Measurements from ENCODE around the gene MRPL55.
A peak's percentile ranks its signal among the peaks of the same experiment; 100 is the strongest.

MRPL55 gene

DNA sequence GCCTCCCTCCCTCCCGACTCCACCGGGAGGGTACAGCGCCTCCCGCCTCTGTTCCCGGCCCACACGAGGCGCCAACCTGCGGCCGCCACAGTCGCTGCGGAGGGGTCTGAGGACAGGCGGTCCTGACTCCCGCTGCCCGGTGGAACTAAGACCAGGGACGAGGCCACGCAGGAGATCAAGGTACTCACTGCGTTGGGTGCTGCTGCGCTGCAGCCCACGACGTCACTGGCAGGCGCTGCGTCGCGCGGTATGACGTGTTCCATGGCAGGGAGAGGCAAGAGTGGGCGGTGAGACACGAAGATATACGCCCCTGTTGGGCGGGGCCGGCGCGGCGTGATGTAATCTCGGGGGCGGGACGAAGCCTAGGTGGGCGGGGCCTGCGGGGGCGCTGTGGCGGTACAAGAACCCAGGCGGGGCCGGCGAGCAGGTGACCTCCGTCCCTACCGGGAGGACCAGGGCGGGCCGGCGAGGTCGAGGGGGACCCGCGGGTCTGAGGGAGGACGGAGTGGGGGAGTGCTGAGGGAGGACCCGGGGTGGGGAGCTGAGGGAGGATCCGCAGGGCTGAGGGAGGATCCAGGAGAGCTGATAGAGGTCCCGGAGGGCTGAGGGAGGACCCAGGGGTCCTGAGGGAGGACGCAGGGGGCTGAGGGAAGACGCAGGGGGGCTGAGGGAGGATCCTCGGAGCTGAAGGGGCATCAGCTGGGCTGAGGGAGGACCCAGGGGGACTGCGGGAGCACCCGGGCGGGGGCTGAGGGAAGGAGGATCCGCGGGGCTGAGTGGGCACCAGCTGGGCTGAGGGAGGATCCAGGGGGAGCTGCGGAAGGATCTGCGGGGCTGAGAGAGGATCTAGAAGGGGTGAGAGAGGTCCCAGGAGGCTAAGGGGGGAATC, at the start of gene MRPL55:
TSS of gene MRPL55 (minus strand) at position 227 of the 889 bp plus-strand sequence. CDS start 1,039 bp downstream, outside the sequence.
- peak; percentile 91 for DNase-seq

DNA sequence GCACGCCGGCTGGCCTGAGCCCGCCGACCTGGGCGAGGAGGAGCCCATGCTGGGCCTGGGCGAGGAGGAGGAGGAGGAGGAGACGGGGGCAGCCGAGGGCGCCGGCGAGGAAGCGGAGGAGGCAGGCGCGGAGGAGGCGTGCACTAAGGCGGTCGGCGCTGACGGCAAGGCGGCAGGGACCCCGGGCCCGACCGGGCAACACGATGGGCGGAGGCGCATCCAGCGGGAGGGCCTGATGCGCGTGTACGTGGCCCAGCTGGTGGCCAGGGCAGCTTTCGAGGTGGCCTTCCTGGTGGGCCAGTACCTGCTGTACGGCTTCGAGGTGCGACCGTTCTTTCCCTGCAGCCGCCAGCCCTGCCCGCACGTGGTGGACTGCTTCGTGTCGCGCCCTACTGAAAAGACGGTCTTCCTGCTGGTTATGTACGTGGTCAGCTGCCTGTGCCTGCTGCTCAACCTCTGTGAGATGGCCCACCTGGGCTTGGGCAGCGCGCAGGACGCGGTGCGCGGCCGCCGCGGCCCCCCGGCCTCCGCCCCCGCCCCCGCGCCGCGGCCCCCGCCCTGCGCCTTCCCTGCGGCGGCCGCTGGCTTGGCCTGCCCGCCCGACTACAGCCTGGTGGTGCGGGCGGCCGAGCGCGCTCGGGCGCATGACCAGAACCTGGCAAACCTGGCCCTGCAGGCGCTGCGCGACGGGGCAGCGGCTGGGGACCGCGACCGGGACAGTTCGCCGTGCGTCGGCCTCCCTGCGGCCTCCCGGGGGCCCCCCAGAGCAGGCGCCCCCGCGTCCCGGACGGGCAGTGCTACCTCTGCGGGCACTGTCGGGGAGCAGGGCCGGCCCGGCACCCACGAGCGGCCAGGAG, 49.3 kb upstream of the MRPL55 start:
- DNase-seq: no peak

DNA sequence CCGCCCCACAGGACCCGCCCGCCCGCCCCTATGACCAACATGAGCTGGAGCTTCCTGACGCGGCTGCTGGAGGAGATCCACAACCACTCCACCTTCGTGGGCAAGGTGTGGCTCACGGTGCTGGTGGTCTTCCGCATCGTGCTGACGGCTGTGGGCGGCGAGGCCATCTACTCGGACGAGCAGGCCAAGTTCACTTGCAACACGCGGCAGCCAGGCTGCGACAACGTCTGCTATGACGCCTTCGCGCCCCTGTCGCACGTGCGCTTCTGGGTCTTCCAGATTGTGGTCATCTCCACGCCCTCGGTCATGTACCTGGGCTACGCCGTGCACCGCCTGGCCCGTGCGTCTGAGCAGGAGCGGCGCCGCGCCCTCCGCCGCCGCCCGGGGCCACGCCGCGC, 48.6 kb upstream of the MRPL55 start:
- no peak for DNase-seq

DNA sequence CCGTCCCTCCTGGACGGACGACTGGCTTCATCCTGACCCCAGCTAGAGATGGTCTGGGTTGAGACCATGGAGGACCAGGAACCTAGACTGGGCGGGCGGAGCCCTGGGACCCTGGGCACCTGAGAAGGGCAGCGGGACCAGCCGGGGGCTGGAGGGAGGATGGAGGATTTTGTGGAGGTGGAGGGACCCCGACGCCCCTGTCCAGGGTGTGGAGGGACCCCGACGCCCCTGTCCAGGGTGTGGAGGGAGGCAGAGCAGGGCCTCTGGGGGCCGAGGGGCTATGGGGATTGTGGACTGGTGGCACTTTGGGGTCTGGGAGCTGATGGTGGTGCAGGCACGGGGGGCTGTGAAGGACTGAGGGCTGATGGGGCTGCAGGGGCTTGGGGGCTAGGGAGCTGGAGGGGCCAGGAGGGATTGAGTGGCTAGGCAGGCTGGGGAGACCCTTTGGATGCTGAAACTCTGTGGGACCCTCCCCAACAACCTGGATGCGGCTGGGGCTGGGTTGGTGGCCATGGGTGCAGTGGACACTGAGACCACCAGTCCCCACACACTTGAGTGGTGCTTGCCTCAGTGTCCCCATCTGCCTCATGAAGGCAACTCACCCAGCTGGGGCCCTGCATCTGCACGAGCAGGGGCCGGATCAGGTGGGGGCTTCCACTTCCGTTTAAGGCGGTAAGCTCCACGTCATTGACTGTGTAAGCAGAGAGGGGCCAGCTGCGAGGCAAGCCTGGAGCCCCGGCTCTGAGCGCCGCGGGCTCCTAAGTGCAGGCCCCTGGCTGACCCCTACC, 48.0 kb upstream of the MRPL55 start:
- DNase-seq: no peak

DNA sequence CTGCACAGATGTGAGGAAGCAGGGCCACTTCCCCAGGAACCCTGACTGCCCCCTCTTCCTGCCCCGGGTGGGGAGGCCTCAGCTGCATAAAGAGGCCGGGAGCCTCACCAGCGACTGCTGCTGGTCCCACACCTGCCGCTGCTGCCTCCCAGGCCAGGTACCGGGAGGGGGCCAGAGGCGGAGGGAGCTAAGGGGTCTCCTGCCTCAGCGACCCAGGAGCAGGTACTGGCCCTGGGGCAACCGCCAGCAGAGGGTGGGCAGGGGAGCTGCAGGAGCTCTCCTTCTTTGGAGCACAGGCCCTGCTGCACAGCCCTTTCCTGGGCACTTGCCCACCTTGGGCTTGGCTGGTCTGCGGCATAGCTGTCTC, 47.4 kb upstream of the MRPL55 start:
- DNase-seq: no peak

DNA sequence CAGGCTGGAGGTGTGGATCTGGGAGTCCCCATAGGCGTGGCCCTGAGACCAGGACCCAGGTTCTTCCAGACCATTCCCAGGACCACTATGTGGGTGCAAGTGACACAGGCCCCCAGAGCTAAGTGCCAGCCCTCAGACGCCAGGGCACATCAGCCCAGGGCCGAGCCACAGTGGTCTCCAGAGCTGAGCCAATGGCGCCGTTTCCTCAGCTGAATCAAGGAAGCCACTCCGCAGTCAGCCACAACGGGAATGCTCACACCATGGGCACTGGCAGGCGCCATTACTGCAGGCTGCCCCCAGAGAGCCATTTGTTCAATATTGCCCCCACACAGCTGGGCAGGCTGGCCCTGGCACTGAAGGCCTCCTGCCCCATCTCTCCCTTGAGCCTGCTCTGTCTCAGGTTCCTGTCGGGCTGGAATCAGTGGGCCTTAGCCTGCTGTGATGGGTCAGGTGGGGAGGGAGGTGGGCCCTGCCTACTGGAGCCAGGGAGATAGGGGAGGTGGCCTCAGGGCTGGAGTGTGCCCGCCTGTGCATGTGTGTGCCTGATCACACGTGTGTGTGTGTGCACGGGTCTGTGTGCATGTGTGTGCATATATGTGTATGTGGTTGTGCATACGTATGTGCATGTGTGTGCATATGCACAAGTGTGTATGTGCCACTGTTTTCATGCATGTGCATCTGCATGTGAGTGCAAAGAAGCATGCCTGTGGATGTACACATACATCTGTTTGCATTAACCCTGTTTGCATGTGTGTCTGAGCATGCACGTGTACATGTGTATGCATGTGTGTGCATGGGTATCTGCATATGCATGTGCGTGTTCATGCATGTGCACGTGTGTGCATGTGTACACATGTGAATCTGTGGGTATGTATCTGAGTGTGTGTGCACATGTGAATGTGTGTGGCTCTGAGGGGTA, 46.8 kb upstream of the MRPL55 start:
- DNase-seq: no peak

DNA sequence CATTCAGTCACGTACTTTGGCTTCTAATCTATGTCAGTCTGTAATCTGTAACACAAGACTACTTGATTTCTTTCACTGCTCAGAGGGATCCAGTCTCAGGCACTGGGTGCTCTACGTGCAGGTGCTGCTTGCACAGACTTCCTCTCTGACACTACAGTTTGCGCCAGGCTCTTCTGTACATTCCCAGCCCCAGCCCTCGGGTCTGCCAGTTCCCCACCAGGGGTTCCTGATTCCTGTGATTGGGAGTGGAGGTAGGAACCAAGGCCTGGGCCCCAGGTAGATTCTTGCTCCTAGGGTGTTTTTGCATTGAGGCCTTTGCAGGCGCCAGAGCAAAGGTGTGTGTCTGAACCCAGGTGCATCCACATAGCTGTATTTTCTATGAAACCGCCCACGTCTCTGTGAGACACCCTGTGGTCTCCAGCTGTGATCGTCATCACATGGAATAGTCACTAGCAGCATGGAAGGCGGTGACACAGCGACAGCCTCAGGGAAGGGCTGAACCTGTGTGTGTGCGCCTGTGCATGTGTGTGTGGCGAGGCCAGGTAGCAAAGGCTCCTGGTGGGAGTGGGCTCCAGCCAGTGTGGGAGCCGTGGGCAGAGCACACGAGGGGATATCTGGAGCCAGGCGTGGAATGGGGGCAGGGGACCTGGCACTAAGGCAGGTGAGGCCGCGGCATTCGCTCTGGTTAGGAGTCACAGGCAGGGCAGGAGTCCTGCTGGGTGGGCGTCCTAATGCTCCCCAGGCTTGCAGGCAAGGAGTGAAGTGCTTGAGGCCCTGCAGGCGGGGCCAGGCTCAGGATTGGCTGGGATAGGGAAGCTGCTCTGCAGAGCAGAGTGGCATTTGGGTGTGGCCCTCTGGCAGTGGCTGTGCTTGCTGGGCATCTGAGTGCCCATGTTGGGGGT, 45.8 kb upstream of the MRPL55 start:
- no peak for DNase-seq

DNA sequence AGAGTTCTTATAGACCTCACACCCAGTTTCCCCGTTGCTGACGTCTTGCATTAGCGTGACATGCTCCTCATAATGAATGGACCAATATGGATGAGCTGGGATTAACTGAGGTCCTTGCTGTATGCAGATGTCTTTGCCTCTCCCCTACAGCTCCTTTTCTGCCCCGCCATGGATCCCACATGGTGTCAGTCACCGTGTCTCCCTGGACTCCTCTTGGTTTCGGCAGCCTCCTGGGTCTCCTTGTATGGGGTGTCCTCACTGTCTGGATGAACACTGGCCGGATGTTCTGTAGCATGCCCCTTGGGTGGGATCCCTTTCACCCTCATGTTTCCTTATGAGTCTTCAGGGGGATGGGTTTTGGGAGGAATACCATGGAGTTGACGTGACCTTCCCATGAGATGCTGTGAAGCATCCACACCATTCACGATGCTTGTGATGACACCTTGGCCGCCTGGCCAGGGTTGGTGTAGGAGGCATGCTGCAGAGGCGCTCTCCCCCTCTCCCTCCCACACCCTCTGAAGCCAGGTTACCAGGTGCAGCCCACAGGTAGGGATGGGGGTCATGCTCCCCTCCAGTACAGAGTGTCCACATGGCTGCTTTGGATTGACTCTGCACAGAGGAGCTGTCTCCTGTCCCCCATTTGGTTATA, 45.0 kb upstream of the MRPL55 start:
- DNase-seq: no peak

DNA sequence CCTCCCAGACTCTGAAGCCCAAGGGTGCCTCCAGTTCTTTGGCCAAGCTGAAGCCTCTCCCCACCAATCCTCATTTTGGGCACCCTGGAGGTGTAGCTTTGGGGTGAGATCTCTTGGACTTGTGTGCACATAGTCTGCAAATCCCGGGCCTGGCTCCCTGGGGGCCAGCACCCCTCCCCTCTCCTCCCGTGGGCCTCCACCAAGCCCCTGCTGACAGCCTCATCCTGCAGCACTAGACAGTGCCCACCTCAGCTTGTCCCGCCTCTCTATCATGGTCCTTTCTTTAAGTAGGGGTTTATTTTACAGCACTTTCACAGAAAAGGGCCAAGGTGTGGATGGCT, 43.8 kb upstream of the MRPL55 start:
- no peak for DNase-seq

DNA sequence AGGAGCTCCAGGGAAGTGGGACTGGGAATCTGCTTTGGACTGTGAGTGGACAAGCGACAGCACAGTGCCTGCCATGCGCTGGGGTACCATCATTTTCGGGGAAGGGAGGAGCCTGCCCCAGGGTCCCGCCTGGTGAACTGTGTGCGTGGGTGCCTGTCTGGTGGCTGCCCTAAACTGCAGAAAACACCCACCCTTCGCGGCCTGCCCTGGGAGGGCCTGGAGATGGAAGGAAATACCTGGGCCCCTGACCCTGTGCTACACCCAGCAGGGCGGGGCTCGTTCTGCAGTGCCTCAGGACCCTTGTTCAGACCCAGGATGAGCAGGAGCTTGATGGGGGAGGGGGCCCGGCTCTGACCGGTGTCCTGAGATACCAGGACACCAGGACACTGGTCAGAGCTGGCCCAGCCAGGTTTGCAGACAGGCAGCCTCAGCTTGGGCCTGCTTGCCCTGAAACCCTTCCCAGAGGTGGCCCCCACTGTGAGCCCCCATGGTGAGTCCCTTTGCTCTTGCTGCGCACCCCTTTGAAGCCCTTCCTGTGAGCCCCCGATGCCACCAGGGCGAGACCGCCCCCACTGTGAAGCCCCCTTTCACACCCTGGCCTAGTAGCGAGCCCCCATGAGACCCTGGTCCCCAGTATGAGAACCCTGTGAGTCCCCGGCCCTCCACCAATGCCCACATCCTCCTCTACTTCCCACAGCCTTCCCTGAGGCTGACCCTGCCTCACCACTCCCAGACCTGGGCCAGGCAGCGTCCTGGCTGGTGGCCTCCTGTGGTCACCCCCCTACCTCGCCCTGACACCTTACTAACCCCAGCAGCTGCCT, 43.2 kb upstream of the MRPL55 start:
- DNase-seq: no peak

DNA sequence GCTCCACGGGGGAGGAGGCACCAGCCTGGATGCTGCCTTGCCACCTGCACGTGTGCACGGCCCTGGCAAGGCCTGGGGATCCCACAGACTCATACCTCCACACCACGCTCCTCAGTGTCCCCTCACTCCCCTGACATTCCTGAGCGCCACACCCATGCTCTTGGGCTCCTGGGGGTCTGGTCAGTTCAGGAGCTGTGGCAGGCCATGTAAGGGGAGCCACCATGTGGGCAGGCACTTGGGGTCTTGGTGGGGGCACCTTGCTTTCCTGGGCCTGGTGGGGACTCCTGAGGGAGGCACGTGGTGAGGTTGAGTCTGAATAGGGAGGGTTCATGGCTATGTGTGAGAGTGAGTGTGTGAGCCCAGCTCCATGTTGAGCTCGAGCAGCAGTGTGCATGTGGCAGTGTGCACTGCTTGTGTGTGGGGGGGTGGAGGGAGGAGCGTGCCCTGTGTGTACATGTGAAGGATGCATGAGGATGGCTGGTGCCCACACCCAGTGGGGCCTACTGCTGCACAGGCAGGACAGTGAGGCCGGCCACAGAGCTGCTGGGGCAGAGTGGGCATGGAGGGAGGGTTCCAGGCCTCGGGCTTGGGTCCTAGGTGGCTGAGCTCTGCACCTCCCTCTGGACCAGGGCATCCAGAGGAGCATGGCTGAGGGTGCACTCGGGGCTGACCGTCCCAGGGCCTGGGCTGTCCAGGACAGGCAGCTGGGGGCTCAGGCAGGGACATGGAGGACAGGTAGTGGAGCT, 42.3 kb upstream of the MRPL55 start:
- no peak for DNase-seq

DNA sequence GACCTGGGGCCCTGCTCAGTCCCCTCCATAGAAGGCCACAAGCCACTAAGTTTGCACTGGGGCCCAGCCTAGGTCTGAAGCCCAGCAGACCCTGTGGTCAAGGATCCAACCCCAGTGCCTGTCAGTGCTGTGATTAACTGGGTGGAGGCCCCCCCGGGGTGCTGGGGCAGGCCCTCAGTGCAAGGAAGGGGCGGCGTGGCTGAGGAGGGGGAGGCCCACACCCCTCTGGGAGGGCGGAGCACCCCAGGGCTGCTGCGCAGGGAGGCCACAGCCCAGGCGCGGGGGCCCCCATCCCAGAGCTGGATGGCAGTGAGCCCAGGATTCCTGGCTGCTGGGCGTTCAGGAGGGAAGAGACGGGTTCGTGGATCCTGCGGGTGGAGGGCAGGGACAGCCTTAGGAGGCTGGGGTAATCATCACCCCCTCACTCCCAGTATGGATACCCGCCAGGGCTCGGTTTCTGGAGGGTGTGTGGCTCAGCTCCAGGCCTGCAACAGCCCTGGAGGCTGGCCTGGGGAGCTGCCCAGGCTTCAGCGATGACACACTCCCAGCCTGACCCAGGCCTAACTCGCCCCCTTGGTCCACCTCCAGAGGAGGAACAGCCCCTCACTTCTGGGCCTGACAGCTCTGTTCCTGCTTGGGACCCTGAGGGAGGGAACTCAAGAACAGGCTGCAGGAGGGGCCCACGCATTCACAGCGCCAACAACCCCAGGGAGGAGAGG, 41.5 kb upstream of the MRPL55 start:
- DNase-seq: no peak

DNA sequence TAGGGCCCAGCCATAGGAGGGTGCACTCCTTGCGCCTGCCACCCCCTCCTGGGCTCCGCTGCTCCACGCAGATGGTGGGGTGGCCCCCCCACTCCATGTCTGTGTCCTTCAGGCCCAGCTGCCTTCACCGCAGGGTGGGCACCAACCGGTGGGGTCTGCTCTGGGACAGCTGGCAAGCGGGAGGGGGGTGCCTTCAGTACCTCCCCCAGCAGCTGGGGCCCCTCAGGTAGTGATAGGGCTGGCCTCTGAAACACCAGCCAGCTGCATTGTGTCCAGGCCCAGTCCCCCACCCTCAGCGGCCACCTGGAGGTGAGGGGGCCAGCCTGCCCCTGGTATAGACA, 41.0 kb upstream of the MRPL55 start:
- no peak for DNase-seq

DNA sequence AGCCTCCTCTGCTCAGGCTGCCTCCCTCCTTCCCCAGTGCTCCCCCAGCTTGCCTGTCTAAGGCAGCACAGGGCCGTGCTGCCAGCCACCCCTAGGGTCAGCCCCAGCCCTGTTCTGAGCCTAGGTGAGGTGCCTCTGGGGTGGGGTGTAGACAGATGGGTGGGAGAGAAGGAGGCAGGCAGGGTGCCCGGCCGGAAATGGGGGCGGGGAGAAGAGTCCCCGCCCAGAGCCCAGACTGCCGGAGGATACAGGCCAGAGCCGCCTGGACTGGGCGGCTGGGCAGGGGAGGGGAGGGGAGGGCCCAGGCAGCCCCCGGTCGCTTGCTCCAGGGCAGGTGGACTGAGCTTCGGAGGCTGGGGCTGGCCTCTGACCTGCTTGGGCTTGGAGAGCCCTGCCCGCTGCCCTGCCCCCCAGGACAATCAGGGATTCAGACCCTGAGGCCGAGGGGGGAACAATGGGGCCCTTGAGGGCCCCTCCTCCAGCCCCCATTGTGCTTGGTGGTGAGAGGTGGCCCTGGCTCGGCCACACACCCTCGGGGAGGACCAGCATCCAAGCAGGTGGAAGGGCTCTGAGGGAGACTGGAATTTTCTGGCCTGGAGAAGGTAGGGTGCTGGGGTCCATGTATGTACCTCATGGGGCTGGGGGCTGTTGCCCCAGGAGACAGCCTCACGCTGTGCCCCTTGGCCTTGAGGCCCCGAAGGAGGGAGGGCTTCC, 40.5 kb upstream of the MRPL55 start, which contains the start of gene GJC2:
TSS of gene GJC2 (plus strand) at position 525 of the 714 bp plus-strand sequence. CDS start 7,829 bp downstream, outside the sequence.
- no peak for DNase-seq

DNA sequence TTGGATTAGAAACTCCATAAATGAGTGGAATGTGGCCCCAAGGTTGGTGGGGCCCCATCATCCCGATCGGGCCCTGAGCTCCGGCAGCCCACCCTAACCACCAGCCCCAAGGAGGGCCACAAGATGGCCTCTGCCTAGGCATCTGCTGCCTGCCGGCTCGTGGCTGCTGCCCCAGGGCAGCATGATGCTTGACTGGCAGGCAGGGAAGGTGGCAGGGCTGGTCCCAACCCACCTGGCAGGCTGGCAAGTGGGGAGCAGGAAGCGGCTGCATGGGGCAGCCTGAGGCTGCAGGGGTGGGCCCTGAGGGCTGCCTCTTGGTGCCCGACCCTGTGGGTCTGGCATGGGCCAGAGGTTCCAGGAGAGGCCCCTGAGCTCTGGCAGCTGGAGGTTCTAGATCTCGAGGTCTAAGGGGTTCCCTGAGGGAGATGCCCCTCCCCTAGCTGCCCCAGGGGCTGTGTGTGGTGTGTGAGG, 39.9 kb upstream of the MRPL55 start:
- DNase-seq: no peak

DNA sequence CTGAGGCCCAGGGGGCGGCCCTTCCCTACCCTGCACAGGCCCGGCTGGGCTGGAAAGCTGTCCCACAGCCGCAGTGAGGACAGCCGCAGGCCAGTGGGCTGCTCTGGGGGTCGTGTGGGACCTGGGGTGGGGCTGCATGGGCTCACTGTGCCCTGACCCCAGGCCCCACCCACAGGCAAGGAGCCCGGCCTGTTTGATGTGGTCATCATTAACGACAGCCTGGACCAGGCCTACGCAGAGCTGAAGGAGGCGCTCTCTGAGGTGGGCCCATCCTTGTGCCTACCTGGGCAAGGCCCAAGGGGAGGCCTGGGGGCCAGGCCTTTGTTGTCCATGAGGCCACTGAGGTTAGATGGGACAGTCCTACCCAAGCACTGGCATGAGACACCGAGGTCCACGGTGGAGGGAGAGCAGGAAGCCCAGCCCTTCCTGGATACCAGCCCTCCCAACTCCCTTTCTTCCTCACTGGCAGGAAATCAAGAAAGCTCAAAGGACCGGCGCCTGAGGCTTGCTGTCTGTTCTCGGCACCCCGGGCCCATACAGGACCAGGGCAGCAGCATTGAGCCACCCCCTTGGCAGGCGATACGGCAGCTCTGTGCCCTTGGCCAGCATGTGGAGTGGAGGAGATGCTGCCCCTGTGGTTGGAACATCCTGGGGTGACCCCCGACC, 39.2 kb upstream of the MRPL55 start:
- DNase-seq: no peak

DNA sequence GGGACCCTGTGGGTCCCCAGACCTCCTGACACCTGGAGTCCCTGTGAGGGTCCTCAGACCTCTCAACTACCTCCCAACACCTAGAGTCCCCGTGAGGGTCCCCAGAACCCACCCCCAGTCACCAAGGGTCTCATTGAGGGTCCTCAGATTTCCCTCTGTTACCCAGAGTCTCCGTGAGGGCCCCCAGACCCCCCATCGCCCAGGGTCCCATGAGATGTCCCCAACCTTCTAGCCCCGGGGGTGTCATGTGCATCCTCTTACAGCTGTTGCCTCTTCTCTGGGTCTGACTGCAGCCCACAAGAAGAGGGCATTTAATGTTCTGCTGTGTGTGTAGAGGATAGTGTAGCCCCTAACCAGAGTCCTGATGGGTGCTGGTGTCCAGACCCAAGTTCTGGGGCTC, 38.7 kb upstream of the MRPL55 start:
- no peak for DNase-seq

Data from NCI-H1694 (cell line).